DMS114 treated with DMSO at 0.1 percent for 48 hours (cell line): ENCODE measurements around the gene CLK3.

ENCODE experiments used
- DNase-seq: peaks from one replicate; lab custom pipeline; 2025; ENCODE audit not compliant: unreplicated experiment; lab: John Stamatoyannopoulos, UW

Gene CLK3

DNA sequence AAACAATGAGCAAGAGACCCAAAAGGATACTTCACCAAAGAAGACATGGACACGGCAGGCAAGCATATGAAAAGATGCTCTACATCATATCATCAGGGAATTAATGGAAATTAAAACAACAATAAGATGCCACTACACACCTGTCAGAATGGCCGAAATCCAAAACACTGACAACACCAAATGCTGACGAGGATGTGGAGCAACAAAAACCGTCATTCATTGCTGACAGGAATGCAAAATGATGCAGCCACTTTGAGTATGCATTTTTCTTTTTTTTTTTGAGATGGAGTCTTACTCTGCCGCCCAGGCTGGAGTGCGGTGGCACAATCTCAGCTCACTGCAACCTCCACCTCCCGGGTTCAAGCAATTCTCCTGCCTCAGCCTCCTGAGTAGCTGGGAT is 61.2 kb downstream of the CLK3 start:
- no peak for DNase-seq
